PC-3 (cell line): ENCODE measurements around the gene SPATA32. TPM values are rescaled to one million over a fixed set of nuclear protein-coding genes. Genes with fewer than 3 reads are reported as not detected.

Experiments
- ATAC-seq: fragments of 200-7000 bp; cut with Tn5 transposase; 2 replicates; pipeline ENCODE4 v1.9.1; 2020; ENCODE audit warnings: mild to moderate bottlenecking, moderate library complexity
- BruUV-seq: library from RNA; stranded (reverse); fragments of 400-500 nt; replicated peaks from 2 replicates; lab custom pipeline; 2021; lab: Mats Ljungman, UMichigan
- CTCF ChIA-PET: fragments of 300-600 bp; sonication (Branson Sonifier 250); formaldehyde crosslinking; loops from one replicate; lab custom pipeline; 2022; ENCODE audit warnings: antibody characterized with exemption; lab: Charles Lee
- POLR2A ChIA-PET: fragments of 300-600 bp; sonication (Branson Sonifier 250); formaldehyde crosslinking; loops from one replicate; lab custom pipeline; 2022; ENCODE audit warnings: antibody characterized with exemption; ENCODE audit not compliant: unreplicated experiment; lab: Charles Lee
- DNase-seq: peaks from one replicate; pipeline ENCODE4 v3.0.0-alpha.2; 2015
- H2AFZ ChIP-seq: fragments of 300-600 bp; sonication (generic); 2 replicates; pipeline ENCODE4 v1.6.0; 2016; ENCODE audit warnings: antibody characterized with exemption, low read length
- H3F3A ChIP-seq: fragments of 300-600 bp; sonication (generic); one replicate; pipeline ENCODE4 v1.6.0; 2017; ENCODE audit warnings: antibody characterized with exemption, low read length, control low read depth, mild to moderate bottlenecking; ENCODE audit not compliant: unreplicated experiment
- H3K27ac ChIP-seq: fragments of 300-600 bp; sonication (generic); 2 replicates; pipeline ENCODE4 v1.5.1; 2016; ENCODE audit warnings: mild to moderate bottlenecking, low read length
- H3K27me3 ChIP-seq: fragments of 300-600 bp; sonication (generic); 2 replicates; pipeline ENCODE4 v1.6.1; 2016; ENCODE audit warnings: low read length, mixed read lengths
- H3K36me3 ChIP-seq: fragments of 300-600 bp; sonication (generic); 2 replicates; pipeline ENCODE4 v1.6.1; 2016; ENCODE audit warnings: low read depth, mixed run types, low read length, mixed read lengths
- H3K4me1 ChIP-seq: fragments of 300-600 bp; sonication (generic); 2 replicates; pipeline ENCODE4 v1.5.1; 2016; ENCODE audit warnings: low read length; ENCODE audit not compliant: insufficient read depth
- H3K4me2 ChIP-seq: fragments of 300-600 bp; sonication (generic); 2 replicates; pipeline ENCODE4 v1.6.0; 2016; ENCODE audit warnings: low read length
- H3K4me3 ChIP-seq: fragments of 300-600 bp; sonication (generic); 2 replicates; pipeline ENCODE4 v1.5.1; 2016; ENCODE audit warnings: mild to moderate bottlenecking, low read length, mixed read lengths
- H3K79me2 ChIP-seq: fragments of 300-600 bp; sonication (generic); 2 replicates; pipeline ENCODE4 v1.6.1; 2017; ENCODE audit warnings: low read length, mixed read lengths
- H3K9ac ChIP-seq: fragments of 300-600 bp; sonication (generic); 2 replicates; pipeline ENCODE4 v1.6.0; 2016; ENCODE audit warnings: mild to moderate bottlenecking, low read length
- H3K9me2 ChIP-seq: fragments of 300-600 bp; sonication (generic); replicated peaks from 2 replicates; pipeline ENCODE4 v1.6.1; 2016; ENCODE audit warnings: mixed run types, low read length, mixed read lengths
- H3K9me3 ChIP-seq: fragments of 300-600 bp; sonication (generic); 2 replicates; pipeline ENCODE4 v1.6.1; 2016; ENCODE audit warnings: low read length, mixed read lengths
- H4K20me1 ChIP-seq: fragments of 300-600 bp; sonication (generic); 2 replicates; pipeline ENCODE4 v1.6.1; 2016; ENCODE audit warnings: low read length, mixed read lengths
- CTCF ChIP-seq: fragments of 300-600 bp; sonication (generic); conservative IDR thresholded peaks from 2 replicates; pipeline ENCODE4 v1.5.1; 2017; ENCODE audit warnings: antibody characterized with exemption, low read depth, mild to moderate bottlenecking, low read length
- EZH2 ChIP-seq: fragments of 300-600 bp; sonication (generic); IDR thresholded peaks from one replicate; pipeline ENCODE4 v1.6.1; 2017; ENCODE audit warnings: antibody characterized with exemption, mild to moderate bottlenecking, low read length; ENCODE audit not compliant: unreplicated experiment
- EZH2phosphoT487 ChIP-seq: fragments of 300-600 bp; sonication (generic); IDR thresholded peaks from 2 replicates; pipeline ENCODE4 v1.6.1; 2018; ENCODE audit warnings: mild to moderate bottlenecking, antibody characterized with exemption, low read length, borderline replicate concordance
- intact Hi-C: fragments of 100-400 bp; cut with micrococcal nuclease; formaldehyde crosslinking; loops from 2 replicates; pipeline ENCODE4 v1.9.0; 2023
- total RNA-seq: library from RNA; depleted of rRNA; stranded (reverse); fragments of >200 nt; gene quantifications from 2 replicates; pipeline ENCODE4 v1.2.3, GENCODE V29; 2014

The SPATA32 gene
- total RNA-seq, 1 experiment from 2014 or later = not detected

GRCh38 chr17:45274033-45274432 lies 12.1 kb upstream of the SPATA32 start:
- intact Hi-C loops = no loop called here
- DNase-seq = no peak
- Histone ChIP-seq H3K27ac (no peak overlapping the region), H3K36me3 (peaks cover 49% of the 10 kb centered on the region), H3K9me2 (no peaks in the 10 kb centered on the region), H3K4me1 (peaks cover 9% of the 10 kb centered on the region), H3K4me3 (no peak overlapping the region), H3K9ac (no peak overlapping the region), H3K79me2 (no peaks in the 10 kb centered on the region), H2AFZ (no peak overlapping the region), H3K4me2 (no peak overlapping the region), H3F3A (no peaks in the 10 kb centered on the region), H3K9me3 (no peaks in the 10 kb centered on the region), H4K20me1 (no peaks in the 10 kb centered on the region), H3K27me3 (no peaks in the 10 kb centered on the region)
- no peak for ATAC-seq
- ChIA-PET POLR2A (no interaction called here), CTCF (no interaction called here)
- TF ChIP-seq EZH2 (no peak), CTCF (no peak), EZH2phosphoT487 (no peak)
- no TSS peak for BruUV-seq

- H2AFZ ChIP-seq = no peak overlapping the region
- no peak overlapping the region for H3K4me2 ChIP-seq
- no peaks in the 10 kb centered on the region for H3K79me2 ChIP-seq
- H3F3A ChIP-seq = no peaks in the 10 kb centered on the region
- H3K36me3 ChIP-seq = peaks cover 54% of the 10 kb centered on the region
- DNase-seq = no peak
- ChIA-PET CTCF (no interaction called here), POLR2A (no interaction called here)
- no peak overlapping the region for H3K9ac ChIP-seq
- no peaks in the 10 kb centered on the region for H3K9me3 ChIP-seq
- H3K27ac ChIP-seq = no peak overlapping the region
- ATAC-seq = no peak
- H3K4me3 ChIP-seq = no peak overlapping the region
- H3K9me2 ChIP-seq = no peaks in the 10 kb centered on the region
- no peaks in the 10 kb centered on the region for H4K20me1 ChIP-seq
- no TSS peak for BruUV-seq
- intact Hi-C loops = no loop called here
- TF ChIP-seq EZH2 = no peak
- TF ChIP-seq EZH2phosphoT487 = no peak
- TF ChIP-seq CTCF = no peak
- H3K27me3 ChIP-seq = no peaks in the 10 kb centered on the region
- peaks cover 9% of the 10 kb centered on the region for H3K4me1 ChIP-seq
Measured at GRCh38 chr17:45273551-45273957, 11.7 kb upstream of the SPATA32 start.

GRCh38 chr17:45271603-45272002 lies 9.7 kb upstream of the SPATA32 start:
- H3K36me3 ChIP-seq = peaks cover 70% of the 10 kb centered on the region
- no TSS peak for BruUV-seq
- H3K27me3 ChIP-seq = no peaks in the 10 kb centered on the region
- no peaks in the 10 kb centered on the region for H4K20me1 ChIP-seq
- H3K4me2 ChIP-seq = no peak overlapping the region
- ATAC-seq (no peak), DNase-seq (no peak)
- CTCF ChIA-PET = no interaction called here
- no peak overlapping the region for H2AFZ ChIP-seq
- intact Hi-C loops = no loop called here
- H3K9me3 ChIP-seq = no peaks in the 10 kb centered on the region
- H3K9me2 ChIP-seq = no peaks in the 10 kb centered on the region
- no peaks in the 10 kb centered on the region for H3K79me2 ChIP-seq
- POLR2A ChIA-PET = no interaction called here
- no peaks in the 10 kb centered on the region for H3F3A ChIP-seq
- H3K4me3 ChIP-seq = no peak overlapping the region
- H3K4me1 ChIP-seq = no peaks in the 10 kb centered on the region
- H3K27ac ChIP-seq = no peak overlapping the region
- no peak for TF ChIP-seq EZH2
- no peak for TF ChIP-seq CTCF
- TF ChIP-seq EZH2phosphoT487 = no peak
- no peak overlapping the region for H3K9ac ChIP-seq
